ENCODE measurements around the gene GAN. TPM values are rescaled to one million over a fixed set of nuclear protein-coding genes. Genes with fewer than 3 reads are reported as not detected.

The GAN gene, protein sequence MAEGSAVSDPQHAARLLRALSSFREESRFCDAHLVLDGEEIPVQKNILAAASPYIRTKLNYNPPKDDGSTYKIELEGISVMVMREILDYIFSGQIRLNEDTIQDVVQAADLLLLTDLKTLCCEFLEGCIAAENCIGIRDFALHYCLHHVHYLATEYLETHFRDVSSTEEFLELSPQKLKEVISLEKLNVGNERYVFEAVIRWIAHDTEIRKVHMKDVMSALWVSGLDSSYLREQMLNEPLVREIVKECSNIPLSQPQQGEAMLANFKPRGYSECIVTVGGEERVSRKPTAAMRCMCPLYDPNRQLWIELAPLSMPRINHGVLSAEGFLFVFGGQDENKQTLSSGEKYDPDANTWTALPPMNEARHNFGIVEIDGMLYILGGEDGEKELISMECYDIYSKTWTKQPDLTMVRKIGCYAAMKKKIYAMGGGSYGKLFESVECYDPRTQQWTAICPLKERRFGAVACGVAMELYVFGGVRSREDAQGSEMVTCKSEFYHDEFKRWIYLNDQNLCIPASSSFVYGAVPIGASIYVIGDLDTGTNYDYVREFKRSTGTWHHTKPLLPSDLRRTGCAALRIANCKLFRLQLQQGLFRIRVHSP
- total RNA-seq = 10 to 100 TPM in 3 of 4 donors, 1 to 10 TPM in 1; 7.9 to 18.5 (median 15.2) TPM

DNA sequence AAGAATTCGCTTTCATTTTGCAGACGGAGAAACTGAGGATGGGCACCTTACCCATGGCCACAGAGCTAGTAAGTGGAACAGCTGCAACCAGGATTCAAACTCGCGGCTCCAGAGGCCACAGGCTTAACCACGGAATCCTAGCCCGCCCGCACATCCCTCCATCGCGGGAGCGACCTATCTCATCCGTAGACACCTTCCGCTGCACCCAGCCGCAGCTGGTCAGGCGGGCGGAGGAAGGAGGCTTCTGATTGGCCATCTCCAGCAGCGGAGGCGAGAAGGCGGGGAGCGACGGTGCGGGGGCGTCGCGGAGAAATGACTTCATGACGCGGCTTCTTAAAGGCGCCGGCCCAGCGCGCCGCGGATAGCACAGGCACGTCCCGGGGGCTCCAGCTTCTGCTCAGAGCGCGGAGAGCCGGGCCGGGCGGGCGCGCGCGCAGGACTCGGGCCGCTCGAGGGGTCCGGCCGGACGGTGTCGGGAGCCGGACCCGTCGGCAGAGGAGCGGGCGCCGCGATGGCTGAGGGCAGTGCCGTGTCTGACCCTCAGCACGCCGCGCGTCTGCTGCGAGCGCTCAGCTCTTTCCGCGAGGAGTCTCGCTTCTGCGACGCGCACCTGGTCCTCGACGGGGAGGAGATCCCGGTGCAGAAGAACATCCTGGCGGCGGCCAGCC lies at the start of gene GAN:
Gene GAN, plus strand, starts transcription at position 360 of the 668 bp plus-strand sequence. Its CDS starts 152 bp downstream, at position 512.
- Histone ChIP-seq H3K4me1 (peaks cover 7 to 10% of the 10 kb centered on the region in 2 donors), H3K27ac (peak within 1 kb of the TSS; percentile 88 to 90), H3K4me3 (peak within 1 kb of the TSS; percentile 72 to 99), H3K27me3 (no peaks in the 10 kb centered on the region), H3K9me3 (no peaks in the 10 kb centered on the region), H3K36me3 (no peaks in the 10 kb centered on the region)
- TF ChIP-seq POLR2A (IDR thresholded peaks at IDR 0.05) = peak; percentile 82 to 95
- TF ChIP-seq, protein P1, sequence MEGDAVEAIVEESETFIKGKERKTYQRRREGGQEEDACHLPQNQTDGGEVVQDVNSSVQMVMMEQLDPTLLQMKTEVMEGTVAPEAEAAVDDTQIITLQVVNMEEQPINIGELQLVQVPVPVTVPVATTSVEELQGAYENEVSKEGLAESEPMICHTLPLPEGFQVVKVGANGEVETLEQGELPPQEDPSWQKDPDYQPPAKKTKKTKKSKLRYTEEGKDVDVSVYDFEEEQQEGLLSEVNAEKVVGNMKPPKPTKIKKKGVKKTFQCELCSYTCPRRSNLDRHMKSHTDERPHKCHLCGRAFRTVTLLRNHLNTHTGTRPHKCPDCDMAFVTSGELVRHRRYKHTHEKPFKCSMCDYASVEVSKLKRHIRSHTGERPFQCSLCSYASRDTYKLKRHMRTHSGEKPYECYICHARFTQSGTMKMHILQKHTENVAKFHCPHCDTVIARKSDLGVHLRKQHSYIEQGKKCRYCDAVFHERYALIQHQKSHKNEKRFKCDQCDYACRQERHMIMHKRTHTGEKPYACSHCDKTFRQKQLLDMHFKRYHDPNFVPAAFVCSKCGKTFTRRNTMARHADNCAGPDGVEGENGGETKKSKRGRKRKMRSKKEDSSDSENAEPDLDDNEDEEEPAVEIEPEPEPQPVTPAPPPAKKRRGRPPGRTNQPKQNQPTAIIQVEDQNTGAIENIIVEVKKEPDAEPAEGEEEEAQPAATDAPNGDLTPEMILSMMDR (IDR thresholded peaks at IDR 0.05) = peak in 2 of 4 experiments; percentile 15 to 24
- peak; percentile 94 to 95 for DNase-seq
- intact Hi-C loops (cut with DNase I; ENCODE audit: low total_unique reads) = no loop called here

DNA sequence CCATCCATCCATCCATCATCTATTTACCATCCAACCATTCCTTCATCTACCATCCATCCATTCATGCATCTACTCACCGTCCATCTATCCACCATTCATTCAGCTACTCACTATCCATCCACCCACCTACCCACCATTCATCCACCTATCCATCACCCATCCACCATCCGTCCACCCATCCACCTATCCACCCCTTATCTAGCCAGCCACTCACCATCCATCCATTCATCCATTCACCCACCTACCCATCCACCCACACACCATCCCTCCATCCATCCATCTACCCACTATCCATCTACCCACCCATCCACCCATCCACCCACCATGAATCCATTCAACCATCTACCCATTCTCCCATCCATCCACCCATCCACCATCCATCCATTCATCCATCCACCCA lies 49.7 kb upstream of the GAN start:
- Histone ChIP-seq H3K4me1 (peaks cover 0 to 8% of the 10 kb centered on the region in 2 donors), H3K4me3 (no peak overlapping the region), H3K27ac (no peak overlapping the region), H3K36me3 (no peaks in the 10 kb centered on the region), H3K27me3 (no peaks in the 10 kb centered on the region), H3K9me3 (no peaks in the 10 kb centered on the region)
- no peak for DNase-seq
- intact Hi-C loops (cut with DNase I; ENCODE audit: low total_unique reads) = no loop called here
- TF ChIP-seq, protein P1 (IDR thresholded peaks at IDR 0.05) = no peak
- TF ChIP-seq POLR2A (IDR thresholded peaks at IDR 0.05) = no peak

DNA sequence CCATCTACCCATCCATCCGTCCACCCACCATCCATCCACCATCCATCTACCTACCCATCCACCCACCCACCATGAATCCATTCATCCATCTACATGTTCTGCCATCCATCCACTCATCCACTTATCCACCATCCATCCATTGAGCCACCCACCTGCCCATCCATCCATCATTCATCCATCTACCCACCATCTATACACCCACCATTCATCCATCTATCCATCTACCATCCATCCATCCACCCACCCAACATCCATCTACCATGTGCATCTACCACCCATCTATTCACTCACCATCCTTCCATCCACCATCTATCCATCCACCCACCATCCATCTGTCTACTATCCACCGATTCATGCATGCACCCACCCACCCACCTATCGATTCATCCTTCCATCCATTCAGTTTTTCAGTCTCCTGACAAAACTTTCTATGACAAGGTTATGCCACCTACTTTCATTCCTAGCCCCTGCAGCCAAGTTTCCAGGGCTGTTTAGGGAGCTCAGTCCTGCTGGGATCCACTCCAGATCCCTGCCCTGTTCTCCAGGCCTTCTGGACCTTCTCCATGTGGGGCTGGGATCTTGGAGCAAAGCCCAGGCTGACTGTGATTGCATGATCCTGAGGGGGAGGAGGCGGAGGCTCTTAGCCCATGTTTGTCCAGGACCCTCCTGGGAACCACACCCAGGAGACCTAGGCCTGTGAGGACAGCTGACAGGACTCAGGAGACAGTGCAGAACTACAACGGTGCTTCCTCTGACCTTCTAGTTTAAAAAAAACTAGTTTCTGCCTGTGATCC lies 48.9 kb upstream of the GAN start:
- H3K36me3 ChIP-seq = no peaks in the 10 kb centered on the region
- no peaks in the 10 kb centered on the region for H3K9me3 ChIP-seq
- H3K4me3 ChIP-seq = no peak overlapping the region
- TF ChIP-seq, protein P1 (IDR thresholded peaks at IDR 0.05) = no peak
- no peak for TF ChIP-seq POLR2A (IDR thresholded peaks at IDR 0.05)
- DNase-seq = peak; percentile 82 to 84
- no peaks in the 10 kb centered on the region for H3K27me3 ChIP-seq
- intact Hi-C loops (cut with DNase I; ENCODE audit: low total_unique reads) = no loop called here
- H3K27ac ChIP-seq = peak overlapping the region in 1 of 2 donors; percentile 62
- peaks cover 0 to 8% of the 10 kb centered on the region in 2 donors for H3K4me1 ChIP-seq

DNA sequence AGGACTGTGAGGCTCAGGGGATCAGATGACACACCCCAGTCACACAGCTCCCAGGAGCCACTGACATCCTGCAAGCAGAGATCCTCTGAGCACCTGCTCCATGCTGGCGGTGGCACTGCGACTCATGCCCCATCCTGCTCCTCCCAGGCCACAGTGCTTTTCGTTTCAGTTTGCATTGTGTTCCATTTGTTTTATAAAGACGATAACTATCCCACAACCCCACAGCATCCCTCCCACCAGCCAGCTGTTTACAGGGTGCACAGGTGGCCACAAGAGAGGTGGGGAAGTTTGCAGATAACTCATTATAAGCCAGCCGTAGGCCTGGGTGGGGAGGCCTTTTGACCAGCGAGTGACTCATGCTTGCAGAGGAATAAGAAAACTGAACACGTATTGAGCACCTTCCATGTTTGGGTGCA lies 48.1 kb upstream of the GAN start:
- Histone ChIP-seq H3K36me3 (no peaks in the 10 kb centered on the region), H3K4me1 (peaks cover 0 to 8% of the 10 kb centered on the region in 2 donors), H3K9me3 (no peaks in the 10 kb centered on the region), H3K27ac (peak overlapping the region in 1 of 2 donors; percentile 62), H3K27me3 (no peaks in the 10 kb centered on the region), H3K4me3 (no peak overlapping the region)
- no peak for TF ChIP-seq POLR2A (IDR thresholded peaks at IDR 0.05)
- TF ChIP-seq, protein P1 (IDR thresholded peaks at IDR 0.05) = no peak
- DNase-seq = no peak
- intact Hi-C loops (cut with DNase I; ENCODE audit: low total_unique reads) = no loop called here
